HL-60 (cell line): ENCODE results near the gene TMSB10.

Experiments used
- DNase-seq, 2 experiments: peaks; one replicate each; pipeline ENCODE4 v3.0.0-alpha.2; 2010 to 2020; ENCODE audit warnings: low read depth in 1 of 2, low spot score in 1 of 2
- H3K27ac ChIP-seq: fragments of 250-450 bp; sonication (Bioruptor Pico); replicated peaks from 2 replicates; pipeline ENCODE4 v1.5.1; 2020; ENCODE audit warnings: mild to moderate bottlenecking, moderate library complexity
- H3K27me3 ChIP-seq: fragments of 250-450 bp; sonication (Bioruptor Pico); 2 replicates; pipeline ENCODE4 v1.5.1; 2021; ENCODE audit warnings: mild to moderate bottlenecking, moderate library complexity; ENCODE audit not compliant: insufficient read depth, poor library complexity, severe bottlenecking
- H3K4me3 ChIP-seq: replicated peaks from 2 replicates; pipeline ENCODE4 v1.5.1; 2011; ENCODE audit warnings: mild to moderate bottlenecking, control low read depth, low read length; ENCODE audit not compliant: insufficient read depth
- GABPA ChIP-seq: IDR thresholded peaks from 2 replicates; pipeline ENCODE4 v1.6.1; 2012; ENCODE audit warnings: low read depth
- POLR2AphosphoS5 ChIP-seq: IDR thresholded peaks from 2 replicates; pipeline ENCODE4 v1.6.1; 2012; ENCODE audit warnings: low read depth
- REST ChIP-seq: IDR thresholded peaks from 2 replicates; pipeline ENCODE4 v1.6.1; 2012; ENCODE audit warnings: low read depth; ENCODE audit not compliant: insufficient replicate concordance
- SPI1 ChIP-seq: IDR thresholded peaks from 2 replicates; pipeline ENCODE4 v1.6.1; 2012; ENCODE audit warnings: low read depth, mild to moderate bottlenecking, borderline replicate concordance
- TF ChIP-seq, protein P1 (sequence below): IDR thresholded peaks from one replicate; pipeline ENCODE4 v1.5.1; 2011; ENCODE audit warnings: low read length, control low read depth, inconsistent platforms; ENCODE audit not compliant: insufficient read depth

Gene TMSB10

GRCh38 chr2:84857566-84857965 is 47.9 kb upstream of the TMSB10 start:
- no peak for DNase-seq
- Histone ChIP-seq H3K4me3 (no peak overlapping the region), H3K27ac (no peak overlapping the region), H3K27me3 (no peaks in the 10 kb centered on the region)
- TF ChIP-seq REST (no peak), SPI1 (no peak), POLR2AphosphoS5 (no peak), GABPA (no peak)
- TF ChIP-seq, protein P1, sequence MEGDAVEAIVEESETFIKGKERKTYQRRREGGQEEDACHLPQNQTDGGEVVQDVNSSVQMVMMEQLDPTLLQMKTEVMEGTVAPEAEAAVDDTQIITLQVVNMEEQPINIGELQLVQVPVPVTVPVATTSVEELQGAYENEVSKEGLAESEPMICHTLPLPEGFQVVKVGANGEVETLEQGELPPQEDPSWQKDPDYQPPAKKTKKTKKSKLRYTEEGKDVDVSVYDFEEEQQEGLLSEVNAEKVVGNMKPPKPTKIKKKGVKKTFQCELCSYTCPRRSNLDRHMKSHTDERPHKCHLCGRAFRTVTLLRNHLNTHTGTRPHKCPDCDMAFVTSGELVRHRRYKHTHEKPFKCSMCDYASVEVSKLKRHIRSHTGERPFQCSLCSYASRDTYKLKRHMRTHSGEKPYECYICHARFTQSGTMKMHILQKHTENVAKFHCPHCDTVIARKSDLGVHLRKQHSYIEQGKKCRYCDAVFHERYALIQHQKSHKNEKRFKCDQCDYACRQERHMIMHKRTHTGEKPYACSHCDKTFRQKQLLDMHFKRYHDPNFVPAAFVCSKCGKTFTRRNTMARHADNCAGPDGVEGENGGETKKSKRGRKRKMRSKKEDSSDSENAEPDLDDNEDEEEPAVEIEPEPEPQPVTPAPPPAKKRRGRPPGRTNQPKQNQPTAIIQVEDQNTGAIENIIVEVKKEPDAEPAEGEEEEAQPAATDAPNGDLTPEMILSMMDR: no peak

- no peak for DNase-seq
- Histone ChIP-seq H3K4me3 (no peak overlapping the region), H3K27me3 (no peaks in the 10 kb centered on the region), H3K27ac (no peak overlapping the region)
- TF ChIP-seq POLR2AphosphoS5 (no peak), GABPA (no peak), SPI1 (no peak), REST (no peak)
- TF ChIP-seq, protein P1: no peak
These were observed 47.3 kb upstream of the TMSB10 start for GRCh38 chr2:84858123-84858522.

DNA sequence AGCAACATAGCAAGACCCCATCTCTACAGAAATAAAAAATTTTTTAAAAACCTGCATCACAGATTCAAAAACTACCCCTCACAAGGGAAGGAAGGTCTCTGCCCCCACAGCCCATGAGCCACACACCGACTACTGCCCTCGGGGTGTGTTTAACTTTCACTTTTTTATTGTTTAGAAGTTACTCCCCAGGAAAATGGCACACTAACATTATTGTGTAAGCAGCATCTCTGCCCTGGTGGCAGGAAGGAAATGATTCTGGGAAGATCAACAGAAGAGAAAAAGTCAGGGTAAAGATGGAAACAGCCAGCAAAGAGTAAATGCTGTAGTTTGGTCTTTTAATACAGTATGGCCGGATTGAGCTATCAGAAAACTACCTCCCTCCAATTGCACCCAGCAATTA is 46.5 kb upstream of the TMSB10 start:
- Histone ChIP-seq H3K27me3 (no peaks in the 10 kb centered on the region), H3K4me3 (no peak overlapping the region), H3K27ac (no peak overlapping the region)
- no peak for DNase-seq
- TF ChIP-seq REST (no peak), POLR2AphosphoS5 (no peak), SPI1 (no peak), GABPA (no peak)
- TF ChIP-seq, protein P1: no peak
